ENCODE results near the gene PAX8.
"Not testable (repeated sequence)": the region's sequence is repeated elsewhere in the genome, so short reads cannot be mapped to it uniquely, and the experiment has no call there.

DNA sequence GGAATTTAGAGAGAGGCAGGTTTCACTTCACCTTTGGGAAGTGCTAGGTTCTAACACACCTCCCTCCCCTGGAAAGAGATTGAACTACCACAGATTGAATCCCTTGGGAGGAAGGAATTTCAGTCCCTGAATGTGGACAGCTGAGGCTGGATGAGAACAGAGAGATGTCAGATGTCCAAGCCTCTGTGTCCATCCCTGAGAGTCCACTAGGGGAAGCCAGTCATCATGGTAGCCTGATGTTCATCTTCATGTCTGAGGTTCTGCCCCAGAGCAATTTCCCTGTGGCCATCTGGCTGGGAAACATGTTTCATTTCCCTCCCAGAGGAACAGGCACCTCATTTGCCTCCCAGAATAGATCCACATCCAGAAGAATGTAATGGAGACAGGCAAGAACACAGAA lies 30.1 kb upstream of the PAX8 start:
- TF ChIP-seq, protein P1, sequence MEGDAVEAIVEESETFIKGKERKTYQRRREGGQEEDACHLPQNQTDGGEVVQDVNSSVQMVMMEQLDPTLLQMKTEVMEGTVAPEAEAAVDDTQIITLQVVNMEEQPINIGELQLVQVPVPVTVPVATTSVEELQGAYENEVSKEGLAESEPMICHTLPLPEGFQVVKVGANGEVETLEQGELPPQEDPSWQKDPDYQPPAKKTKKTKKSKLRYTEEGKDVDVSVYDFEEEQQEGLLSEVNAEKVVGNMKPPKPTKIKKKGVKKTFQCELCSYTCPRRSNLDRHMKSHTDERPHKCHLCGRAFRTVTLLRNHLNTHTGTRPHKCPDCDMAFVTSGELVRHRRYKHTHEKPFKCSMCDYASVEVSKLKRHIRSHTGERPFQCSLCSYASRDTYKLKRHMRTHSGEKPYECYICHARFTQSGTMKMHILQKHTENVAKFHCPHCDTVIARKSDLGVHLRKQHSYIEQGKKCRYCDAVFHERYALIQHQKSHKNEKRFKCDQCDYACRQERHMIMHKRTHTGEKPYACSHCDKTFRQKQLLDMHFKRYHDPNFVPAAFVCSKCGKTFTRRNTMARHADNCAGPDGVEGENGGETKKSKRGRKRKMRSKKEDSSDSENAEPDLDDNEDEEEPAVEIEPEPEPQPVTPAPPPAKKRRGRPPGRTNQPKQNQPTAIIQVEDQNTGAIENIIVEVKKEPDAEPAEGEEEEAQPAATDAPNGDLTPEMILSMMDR (IDR thresholded peaks at IDR 0.05; ENCODE audit: low read depth, low read length, poor library complexity, severe bottlenecking), result not testable (repeated sequence)
- TF ChIP-seq EZH2phosphoT487 (IDR thresholded peaks at IDR 0.05; ENCODE audit: borderline replicate concordance, low read length), result not testable (repeated sequence)
